ENCODE results near the gene TUBB8.
"Not testable (repeated sequence)": the region's sequence is repeated elsewhere in the genome, so short reads cannot be mapped to it uniquely, and the experiment has no call there.

The TUBB8 gene

DNA sequence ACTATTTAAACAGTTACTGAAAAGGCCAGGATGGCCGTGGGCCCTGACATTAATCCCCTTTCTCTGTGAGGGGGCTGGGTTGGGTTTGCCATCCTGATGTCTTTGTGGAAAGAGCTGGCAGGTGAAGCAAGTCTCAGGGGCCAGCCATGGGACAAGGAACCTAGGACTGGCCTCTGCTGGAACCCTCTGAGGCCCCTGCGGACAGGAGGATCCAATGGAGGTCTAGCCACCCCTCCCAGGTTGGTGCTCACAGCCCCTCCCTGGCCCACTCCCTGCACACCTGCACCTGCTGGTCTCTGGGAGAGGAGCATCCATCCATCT is 35.8 kb downstream of the TUBB8 start:
- not testable (repeated sequence) for DNase-seq

- not testable (repeated sequence) for DNase-seq
Measured at GRCh38 chr10:12444-13314, 36.4 kb downstream of the TUBB8 start.

- not testable (repeated sequence) for DNase-seq
Measured at GRCh38 chr10:11260-11659, 37.8 kb downstream of the TUBB8 start.

- DNase-seq: not testable (repeated sequence)
Measured at GRCh38 chr10:10261-10971, 38.7 kb downstream of the TUBB8 start.
